Hepatic stellate cell (primary cell): ENCODE measurements around the gene IFI27L1.
"Not testable (repeated sequence)": the region's sequence is repeated elsewhere in the genome, so short reads cannot be mapped to it uniquely, and the experiment has no call there.

Source experiments
- DNase-seq: peaks from one replicate; pipeline ENCODE4 v3.0.0; 2011; ENCODE audit warnings: low spot score

The IFI27L1 gene

GRCh38 chr14:94048691-94049624 lies 32.2 kb upstream of the IFI27L1 start:
- no peak for DNase-seq

- no peak for DNase-seq
These were observed 31.5 kb upstream of the IFI27L1 start for GRCh38 chr14:94049625-94050023.

GRCh38 chr14:94050231-94050880 lies 30.8 kb upstream of the IFI27L1 start:
- DNase-seq = no peak

- no peak for DNase-seq
These were observed 30.0 kb upstream of the IFI27L1 start for GRCh38 chr14:94051115-94051514.

- DNase-seq = no peak
These were observed 29.3 kb upstream of the IFI27L1 start for GRCh38 chr14:94051779-94052178.

- no peak for DNase-seq
These were observed 28.9 kb upstream of the IFI27L1 start for GRCh38 chr14:94052199-94052598.

- DNase-seq = no peak
These were observed 28.4 kb upstream of the IFI27L1 start for GRCh38 chr14:94052662-94053061.

GRCh38 chr14:94054401-94054800 lies 26.7 kb upstream of the IFI27L1 start:
- DNase-seq = no peak

GRCh38 chr14:94054936-94055335 lies 26.2 kb upstream of the IFI27L1 start:
- DNase-seq = no peak

- DNase-seq = no peak
These were observed 24.4 kb upstream of the IFI27L1 start for GRCh38 chr14:94056579-94057308.

- DNase-seq = no peak
These were observed 22.9 kb upstream of the IFI27L1 start for GRCh38 chr14:94058128-94058673.

GRCh38 chr14:94058674-94059138 lies 22.4 kb upstream of the IFI27L1 start:
- no peak for DNase-seq

- DNase-seq = no peak
These were observed 21.1 kb upstream of the IFI27L1 start for GRCh38 chr14:94059998-94060397.

GRCh38 chr14:94062344-94062940 lies 18.7 kb upstream of the IFI27L1 start:
- no peak for DNase-seq

- no peak for DNase-seq
These were observed 14.9 kb upstream of the IFI27L1 start for GRCh38 chr14:94066089-94066676.

- DNase-seq = not testable (repeated sequence)
These were observed 9.0 kb upstream of the IFI27L1 start for GRCh38 chr14:94072076-94072475.

GRCh38 chr14:94074534-94074933 lies 6.6 kb upstream of the IFI27L1 start:
- no peak for DNase-seq

- DNase-seq = no peak
These were observed 6.1 kb upstream of the IFI27L1 start for GRCh38 chr14:94075008-94075407.

- no peak for DNase-seq
These were observed 3.8 kb upstream of the IFI27L1 start for GRCh38 chr14:94077111-94077821.

- DNase-seq = no peak
These were observed 3.3 kb upstream of the IFI27L1 start for GRCh38 chr14:94077823-94078222.
